ENCODE measurements around the gene TPRG1L. TPM values are rescaled to one million over a fixed set of nuclear protein-coding genes. Genes with fewer than 3 reads are reported as not detected.

Gene TPRG1L
- total and polyA plus RNA-seq, 9 donors: 11.0 to 32.4 (median 30.0) TPM

GRCh38 chr1:3670823-3671265, 46.0 kb downstream of the TPRG1L start:
- no peak overlapping the region for H3K27ac ChIP-seq (ENCODE audit: low read length)
- no peaks in the 10 kb centered on the region for H3K36me3 ChIP-seq (ENCODE audit: control insufficient read depth, insufficient read depth, low read length)
- no peaks in the 10 kb centered on the region for H3K9me3 ChIP-seq (replicated peaks; ENCODE audit: control insufficient read depth, low read depth, low read length)
- 83% methylated on average over 15 of the region's 15 CpGs for WGBS (ENCODE audit: insufficient coverage)
- no peak overlapping the region for H3K4me3 ChIP-seq (ENCODE audit: low read length)
- peaks cover 39% of the 10 kb centered on the region for H3K4me1 ChIP-seq (ENCODE audit: control insufficient read depth, insufficient read depth, low read length)
- DNase-seq: no peak
- H3K27me3 ChIP-seq (ENCODE audit: control insufficient read depth, insufficient read depth, low read length): peaks cover 9% of the 10 kb centered on the region

GRCh38 chr1:3671371-3672180, 46.8 kb downstream of the TPRG1L start:
- H3K27me3 ChIP-seq (ENCODE audit: control insufficient read depth, insufficient read depth, low read length): peaks cover 9% of the 10 kb centered on the region
- 42% methylated on average over 29 of the region's 29 CpGs for WGBS (ENCODE audit: insufficient coverage)
- H3K36me3 ChIP-seq (ENCODE audit: control insufficient read depth, insufficient read depth, low read length): no peaks in the 10 kb centered on the region
- H3K4me3 ChIP-seq (ENCODE audit: low read length): no peak overlapping the region
- DNase-seq: no peak
- no peak overlapping the region for H3K27ac ChIP-seq (ENCODE audit: low read length)
- peaks cover 39% of the 10 kb centered on the region for H3K4me1 ChIP-seq (ENCODE audit: control insufficient read depth, insufficient read depth, low read length)
- H3K9me3 ChIP-seq (replicated peaks; ENCODE audit: control insufficient read depth, low read depth, low read length): no peaks in the 10 kb centered on the region

GRCh38 chr1:3672231-3672970, 47.6 kb downstream of the TPRG1L start:
- Histone ChIP-seq H3K27me3 (ENCODE audit: control insufficient read depth, insufficient read depth, low read length) (peaks cover 7% of the 10 kb centered on the region), H3K4me3 (ENCODE audit: low read length) (no peak overlapping the region), H3K27ac (ENCODE audit: low read length) (no peak overlapping the region), H3K4me1 (ENCODE audit: control insufficient read depth, insufficient read depth, low read length) (peaks cover 39% of the 10 kb centered on the region), H3K36me3 (ENCODE audit: control insufficient read depth, insufficient read depth, low read length) (no peaks in the 10 kb centered on the region), H3K9me3 (replicated peaks; ENCODE audit: control insufficient read depth, low read depth, low read length) (no peaks in the 10 kb centered on the region)
- no peak for DNase-seq
- WGBS (ENCODE audit: insufficient coverage): 65% methylated on average over 21 of the region's 21 CpGs

DNA sequence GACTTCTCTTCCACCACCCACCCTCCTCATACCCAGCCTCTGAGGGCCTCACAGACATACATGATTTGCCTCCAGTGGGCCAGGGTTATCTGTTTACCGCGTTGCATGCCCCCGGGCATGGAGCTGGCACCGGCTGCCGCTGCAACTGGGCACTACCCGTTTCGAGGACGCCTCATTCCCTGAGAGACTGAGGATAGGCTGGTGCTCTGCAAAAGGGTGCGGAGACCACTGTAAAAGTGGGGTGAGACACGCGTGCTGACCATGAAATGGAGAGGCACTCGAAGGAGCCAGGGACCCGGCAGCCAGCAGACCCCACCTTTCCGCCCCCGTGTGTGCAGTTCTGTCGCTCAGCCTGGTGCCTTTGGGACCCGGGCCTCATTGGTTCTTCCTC, 48.2 kb downstream of the TPRG1L start:
- Histone ChIP-seq H3K36me3 (ENCODE audit: control insufficient read depth, insufficient read depth, low read length) (no peaks in the 10 kb centered on the region), H3K4me3 (ENCODE audit: low read length) (no peak overlapping the region), H3K27ac (ENCODE audit: low read length) (no peak overlapping the region), H3K4me1 (ENCODE audit: control insufficient read depth, insufficient read depth, low read length) (peaks cover 36% of the 10 kb centered on the region), H3K9me3 (replicated peaks; ENCODE audit: control insufficient read depth, low read depth, low read length) (no peaks in the 10 kb centered on the region), H3K27me3 (ENCODE audit: control insufficient read depth, insufficient read depth, low read length) (peaks cover 6% of the 10 kb centered on the region)
- DNase-seq: no peak
- WGBS (ENCODE audit: insufficient coverage): 78% methylated on average over 17 of the region's 17 CpGs

GRCh38 chr1:3673381-3674099, 48.7 kb downstream of the TPRG1L start:
- Histone ChIP-seq H3K4me3 (ENCODE audit: low read length) (no peak overlapping the region), H3K27ac (ENCODE audit: low read length) (no peak overlapping the region), H3K9me3 (replicated peaks; ENCODE audit: control insufficient read depth, low read depth, low read length) (no peaks in the 10 kb centered on the region), H3K4me1 (ENCODE audit: control insufficient read depth, insufficient read depth, low read length) (peaks cover 30% of the 10 kb centered on the region), H3K27me3 (ENCODE audit: control insufficient read depth, insufficient read depth, low read length) (peaks cover 5% of the 10 kb centered on the region), H3K36me3 (ENCODE audit: control insufficient read depth, insufficient read depth, low read length) (no peaks in the 10 kb centered on the region)
- WGBS (ENCODE audit: insufficient coverage): 83% methylated on average over 23 of the region's 25 CpGs
- DNase-seq: no peak

GRCh38 chr1:3674100-3675094, 49.6 kb downstream of the TPRG1L start:
- H3K27me3 ChIP-seq (ENCODE audit: control insufficient read depth, insufficient read depth, low read length): peaks cover 7% of the 10 kb centered on the region
- H3K4me1 ChIP-seq (ENCODE audit: control insufficient read depth, insufficient read depth, low read length): peaks cover 22% of the 10 kb centered on the region
- H3K9me3 ChIP-seq (replicated peaks; ENCODE audit: control insufficient read depth, low read depth, low read length): no peaks in the 10 kb centered on the region
- H3K36me3 ChIP-seq (ENCODE audit: control insufficient read depth, insufficient read depth, low read length): no peaks in the 10 kb centered on the region
- DNase-seq: no peak
- no peak overlapping the region for H3K27ac ChIP-seq (ENCODE audit: low read length)
- no peak overlapping the region for H3K4me3 ChIP-seq (ENCODE audit: low read length)
- WGBS (ENCODE audit: insufficient coverage): 44% methylated on average over 28 of the region's 30 CpGs

DNA sequence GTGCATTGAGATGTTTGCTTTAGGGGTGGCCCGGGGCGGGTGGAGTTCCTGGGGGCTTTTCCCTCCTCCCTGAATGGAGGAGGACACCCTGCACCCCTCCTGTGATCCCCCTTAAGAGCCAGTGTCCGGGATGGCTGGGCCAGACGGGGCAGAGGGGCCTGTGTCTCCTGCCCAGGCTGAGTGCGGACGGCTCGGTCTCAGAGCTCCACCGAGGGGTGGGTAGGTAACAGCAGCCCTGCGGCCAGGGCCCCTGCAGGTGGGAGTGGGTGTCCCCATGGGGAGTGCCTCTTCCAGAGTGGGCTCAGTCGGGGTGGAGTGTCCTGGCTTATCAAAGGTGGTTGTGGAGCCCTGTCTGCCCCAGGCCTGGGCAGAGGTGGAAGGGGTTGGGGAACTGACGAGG, 50.6 kb downstream of the TPRG1L start:
- no peak overlapping the region for H3K27ac ChIP-seq (ENCODE audit: low read length)
- H3K4me3 ChIP-seq (ENCODE audit: low read length): no peak overlapping the region
- DNase-seq: no peak
- WGBS (ENCODE audit: insufficient coverage): 60% methylated on average over 7 of the region's 11 CpGs
- H3K4me1 ChIP-seq (ENCODE audit: control insufficient read depth, insufficient read depth, low read length): peaks cover 21% of the 10 kb centered on the region
- H3K36me3 ChIP-seq (ENCODE audit: control insufficient read depth, insufficient read depth, low read length): no peaks in the 10 kb centered on the region
- peaks cover 7% of the 10 kb centered on the region for H3K27me3 ChIP-seq (ENCODE audit: control insufficient read depth, insufficient read depth, low read length)
- H3K9me3 ChIP-seq (replicated peaks; ENCODE audit: control insufficient read depth, low read depth, low read length): no peaks in the 10 kb centered on the region

DNA sequence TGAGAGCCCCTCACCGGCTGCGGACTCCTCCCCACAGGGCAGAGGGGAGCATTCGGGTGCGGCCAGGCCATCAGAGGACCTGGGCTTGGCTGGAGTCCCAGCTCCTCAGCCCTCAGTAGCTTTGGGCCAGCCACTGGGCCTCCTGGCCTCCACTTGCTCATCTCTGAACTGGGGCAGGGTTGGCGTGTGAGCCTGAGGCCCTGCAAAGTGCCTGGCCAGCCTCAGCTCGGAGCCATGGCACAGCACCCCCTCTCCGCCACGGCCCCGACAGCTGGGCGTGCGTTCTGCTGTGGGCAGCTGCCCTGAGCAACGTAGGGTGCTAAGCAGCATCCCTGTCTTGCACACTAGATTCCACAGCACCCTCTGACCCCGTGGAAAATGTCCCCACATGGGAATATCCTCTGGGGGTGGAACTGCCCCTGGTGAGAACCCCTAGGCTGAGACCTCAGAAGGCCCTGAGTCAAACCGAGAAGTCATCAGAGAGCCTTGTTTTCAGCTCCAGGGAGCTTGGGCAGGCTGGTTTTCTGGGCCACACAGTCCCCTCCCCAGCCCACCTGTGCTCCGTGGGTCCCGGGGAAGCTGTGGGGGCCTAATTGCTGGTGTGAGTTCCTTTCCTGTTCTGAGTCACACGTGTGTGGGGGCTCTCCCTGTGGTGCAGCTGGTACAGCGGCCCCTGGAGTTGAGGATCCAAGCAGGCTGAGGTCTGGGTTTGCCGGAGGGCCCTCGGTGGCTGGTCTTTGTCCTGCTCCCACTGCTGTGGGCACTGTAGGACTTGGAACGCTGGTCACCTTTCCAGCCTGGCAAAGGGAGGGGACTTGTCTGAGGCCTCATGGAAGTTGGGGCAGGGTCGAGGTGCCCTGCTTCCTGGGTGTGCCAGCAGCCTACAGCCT, 52.0 kb downstream of the TPRG1L start:
- H3K4me1 ChIP-seq (ENCODE audit: control insufficient read depth, insufficient read depth, low read length): peaks cover 15% of the 10 kb centered on the region
- WGBS (ENCODE audit: insufficient coverage): 62% methylated on average over 19 of the region's 22 CpGs
- no peak for DNase-seq
- H3K27ac ChIP-seq (ENCODE audit: low read length): no peak overlapping the region
- H3K4me3 ChIP-seq (ENCODE audit: low read length): no peak overlapping the region
- no peaks in the 10 kb centered on the region for H3K36me3 ChIP-seq (ENCODE audit: control insufficient read depth, insufficient read depth, low read length)
- no peaks in the 10 kb centered on the region for H3K9me3 ChIP-seq (replicated peaks; ENCODE audit: control insufficient read depth, low read depth, low read length)
- peaks cover 5% of the 10 kb centered on the region for H3K27me3 ChIP-seq (ENCODE audit: control insufficient read depth, insufficient read depth, low read length)

DNA sequence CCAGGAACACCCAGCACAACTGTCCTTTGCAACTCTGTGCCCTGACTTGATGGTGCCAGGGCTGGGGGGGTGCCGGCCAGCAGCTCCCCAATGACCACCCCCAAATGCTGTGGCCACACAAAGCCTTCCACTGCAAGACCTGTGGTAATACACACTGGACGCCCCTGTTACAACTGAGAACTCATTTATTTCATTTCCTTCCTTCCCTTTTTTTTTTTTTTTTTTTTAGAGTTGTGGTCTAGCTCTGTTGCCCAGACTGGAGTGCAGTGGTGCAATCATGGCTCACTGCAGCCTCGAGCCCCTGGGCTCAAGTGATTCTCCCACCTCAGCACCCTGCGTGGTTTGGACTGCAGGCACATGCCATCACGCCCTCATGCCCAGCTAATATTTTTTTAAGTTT, 52.7 kb downstream of the TPRG1L start:
- H3K27ac ChIP-seq (ENCODE audit: low read length): no peak overlapping the region
- DNase-seq: no peak
- H3K27me3 ChIP-seq (ENCODE audit: control insufficient read depth, insufficient read depth, low read length): peaks cover 5% of the 10 kb centered on the region

More for the DNA sequence above, 52.7 kb downstream of the TPRG1L start:
- no peak overlapping the region for H3K4me3 ChIP-seq (ENCODE audit: low read length)
- H3K4me1 ChIP-seq (ENCODE audit: control insufficient read depth, insufficient read depth, low read length): peaks cover 15% of the 10 kb centered on the region
- WGBS (ENCODE audit: insufficient coverage): 60% methylated on average over 2 of the region's 5 CpGs
- H3K9me3 ChIP-seq (replicated peaks; ENCODE audit: control insufficient read depth, low read depth, low read length): no peaks in the 10 kb centered on the region
- H3K36me3 ChIP-seq (ENCODE audit: control insufficient read depth, insufficient read depth, low read length): no peaks in the 10 kb centered on the region
